ENCODE data around the gene SNX33.

The SNX33 gene

DNA sequence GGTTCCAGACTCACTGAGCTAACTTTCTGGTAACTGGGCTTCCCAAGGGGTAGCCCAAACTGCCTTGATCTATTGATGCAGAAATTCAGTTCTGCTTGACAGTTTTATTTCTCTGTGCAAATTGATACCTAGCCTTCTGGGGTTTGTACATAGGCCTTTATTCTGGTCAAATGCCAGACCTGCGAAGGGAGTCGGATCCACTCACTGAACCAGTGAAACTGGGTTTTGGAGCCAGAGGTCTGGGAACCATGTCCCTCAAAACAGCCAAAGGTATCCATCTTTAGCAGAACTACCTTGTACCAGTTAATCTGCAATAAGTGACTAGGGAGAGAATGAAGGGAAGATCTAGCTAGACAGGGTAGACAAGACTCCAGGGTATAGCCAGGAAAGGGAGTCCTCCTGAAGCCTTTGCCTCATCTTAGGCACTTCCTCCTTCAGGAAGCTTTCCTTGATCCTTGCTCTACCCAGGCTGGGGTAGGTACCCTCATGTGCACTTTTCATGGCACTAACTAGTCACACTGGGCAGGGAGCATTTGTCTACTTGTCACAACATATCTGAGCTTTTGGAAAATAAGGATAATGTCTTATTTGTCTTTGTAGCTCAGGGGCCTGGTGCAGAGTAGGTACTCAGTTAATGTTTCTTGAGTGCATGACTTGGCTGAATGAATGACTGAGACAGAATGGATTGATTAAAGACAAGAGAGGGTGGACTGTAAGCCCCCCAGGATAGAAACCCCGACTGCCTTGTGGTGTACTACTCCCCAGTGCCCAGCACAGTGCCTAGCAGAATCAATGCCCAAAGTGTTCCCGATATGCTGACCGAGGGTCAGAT, 1.4 kb upstream of the SNX33 start:
- H3K4me3 ChIP-seq (ENCODE audit: low read depth, low read length), result peak overlapping the region; percentile 67
- no peaks in the 10 kb centered on the region for H3K9me3 ChIP-seq (ENCODE audit: control insufficient read depth, insufficient read depth, low read length)
- peaks cover 26% of the 10 kb centered on the region for H3K4me1 ChIP-seq (ENCODE audit: control insufficient read depth, insufficient read depth, low read length)
- H3K36me3 ChIP-seq (ENCODE audit: control insufficient read depth, insufficient read depth, low read length), result peaks cover 18% of the 10 kb centered on the region
- H3K27me3 ChIP-seq (ENCODE audit: control insufficient read depth, insufficient read depth, low read length), result peaks cover 13% of the 10 kb centered on the region
- H3K9ac ChIP-seq (ENCODE audit: low read depth, low read length), result no peak overlapping the region
- no peak overlapping the region for H3K27ac ChIP-seq (ENCODE audit: low read depth, low read length)

DNA sequence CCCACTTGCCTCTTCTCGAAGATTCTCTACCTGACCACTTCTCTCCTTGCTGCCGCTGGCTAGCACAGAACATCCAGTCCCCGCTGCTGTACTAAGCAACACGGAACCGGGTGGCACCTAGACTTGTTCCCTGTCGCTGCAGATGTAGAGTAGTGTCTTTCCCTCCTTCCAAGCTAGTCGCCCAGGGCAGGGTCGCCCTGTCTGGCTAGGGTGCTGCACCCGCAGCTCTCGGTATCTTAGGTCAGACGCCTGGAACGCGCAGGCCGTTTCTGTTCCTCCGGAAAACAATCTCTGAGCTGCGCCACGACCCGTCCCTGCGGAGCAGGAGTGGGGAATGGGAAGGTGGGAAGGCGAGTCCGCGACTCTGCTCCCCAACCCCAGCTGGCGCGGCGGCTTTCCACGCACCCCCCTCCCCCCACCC, 758 bp upstream of the SNX33 start:
- Histone ChIP-seq H3K9ac (ENCODE audit: low read depth, low read length) (peak overlapping the region; percentile 76; the same call in 1 of the 2 replicates), H3K36me3 (ENCODE audit: control insufficient read depth, insufficient read depth, low read length) (peaks cover 18% of the 10 kb centered on the region), H3K4me1 (ENCODE audit: control insufficient read depth, insufficient read depth, low read length) (peaks cover 32% of the 10 kb centered on the region), H3K4me3 (ENCODE audit: low read depth, low read length) (peak overlapping the region; percentile 67), H3K9me3 (ENCODE audit: control insufficient read depth, insufficient read depth, low read length) (no peaks in the 10 kb centered on the region), H3K27ac (ENCODE audit: low read depth, low read length) (peak overlapping the region; percentile 99), H3K27me3 (ENCODE audit: control insufficient read depth, insufficient read depth, low read length) (peaks cover 13% of the 10 kb centered on the region)

DNA sequence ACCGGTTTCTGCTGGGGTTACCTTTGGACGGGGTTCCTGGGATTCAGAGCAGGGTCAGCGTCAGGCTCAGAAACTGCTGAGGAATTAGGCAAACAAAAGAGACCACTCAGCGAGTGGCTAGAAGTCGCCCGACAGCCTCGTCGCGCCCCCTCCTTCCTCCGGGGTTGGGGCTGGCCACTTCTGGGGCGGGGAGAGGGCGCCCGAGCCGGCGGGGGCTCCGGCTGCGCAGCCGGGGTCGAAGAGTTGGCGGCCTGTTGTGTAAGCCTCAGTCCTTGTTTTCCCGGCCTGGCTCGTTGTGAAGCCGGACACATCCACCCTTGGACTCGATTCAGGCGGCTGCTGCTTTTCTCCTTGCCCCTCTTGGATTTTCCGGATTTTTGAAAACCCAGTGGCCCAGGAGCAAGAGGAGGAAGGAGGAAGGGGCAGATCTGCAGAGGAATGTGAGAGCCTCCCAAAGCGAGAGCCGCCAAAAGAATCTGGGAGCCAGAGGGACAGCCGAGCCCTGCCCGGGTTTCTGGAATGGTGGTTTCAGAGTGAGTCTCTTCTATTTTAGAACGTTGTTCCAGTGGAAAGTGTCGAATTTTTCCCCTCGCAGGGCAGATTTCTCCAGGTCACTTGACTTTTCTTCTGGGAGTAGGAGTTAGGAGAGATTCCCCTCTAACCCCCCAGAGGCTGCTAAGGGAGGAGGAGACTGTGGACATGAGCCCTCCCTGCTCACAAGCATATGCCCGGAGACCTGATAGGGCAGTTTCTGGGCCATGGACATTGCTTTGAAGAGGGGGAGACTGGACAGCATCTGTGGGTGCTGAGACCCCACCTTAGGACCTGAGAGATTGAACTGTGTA, 666 bp downstream of the SNX33 start:
- Histone ChIP-seq H3K36me3 (ENCODE audit: control insufficient read depth, insufficient read depth, low read length) (peaks cover 18% of the 10 kb centered on the region), H3K27me3 (ENCODE audit: control insufficient read depth, insufficient read depth, low read length) (peaks cover 13% of the 10 kb centered on the region), H3K4me3 (ENCODE audit: low read depth, low read length) (peak overlapping the region; percentile 67), H3K4me1 (ENCODE audit: control insufficient read depth, insufficient read depth, low read length) (peaks cover 32% of the 10 kb centered on the region), H3K9me3 (ENCODE audit: control insufficient read depth, insufficient read depth, low read length) (no peaks in the 10 kb centered on the region), H3K27ac (ENCODE audit: low read depth, low read length) (peak overlapping the region; percentile 99), H3K9ac (ENCODE audit: low read depth, low read length) (peak overlapping the region; percentile 76)

DNA sequence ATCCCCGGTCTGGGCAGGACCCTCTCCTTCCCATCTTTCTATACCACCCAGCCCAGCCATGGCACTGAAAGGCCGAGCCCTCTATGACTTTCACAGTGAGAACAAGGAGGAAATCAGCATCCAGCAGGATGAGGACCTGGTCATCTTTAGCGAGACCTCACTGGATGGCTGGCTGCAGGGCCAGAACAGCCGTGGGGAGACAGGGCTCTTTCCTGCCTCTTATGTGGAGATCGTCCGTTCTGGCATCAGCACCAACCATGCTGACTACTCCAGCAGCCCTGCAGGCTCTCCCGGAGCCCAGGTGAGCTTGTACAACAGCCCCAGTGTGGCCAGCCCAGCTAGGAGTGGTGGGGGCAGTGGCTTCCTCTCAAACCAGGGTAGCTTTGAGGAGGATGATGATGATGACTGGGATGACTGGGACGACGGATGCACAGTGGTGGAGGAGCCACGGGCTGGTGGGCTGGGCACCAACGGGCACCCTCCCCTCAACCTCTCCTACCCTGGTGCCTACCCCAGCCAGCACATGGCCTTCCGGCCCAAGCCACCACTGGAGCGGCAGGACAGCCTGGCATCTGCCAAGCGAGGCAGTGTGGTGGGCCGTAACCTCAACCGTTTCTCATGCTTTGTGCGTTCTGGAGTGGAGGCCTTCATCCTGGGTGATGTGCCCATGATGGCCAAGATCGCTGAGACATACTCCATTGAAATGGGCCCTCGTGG, 1.5 kb downstream of the SNX33 start:
- Histone ChIP-seq H3K4me3 (ENCODE audit: low read depth, low read length) (peak overlapping the region; percentile 67), H3K36me3 (ENCODE audit: control insufficient read depth, insufficient read depth, low read length) (peaks cover 18% of the 10 kb centered on the region), H3K4me1 (ENCODE audit: control insufficient read depth, insufficient read depth, low read length) (peaks cover 32% of the 10 kb centered on the region), H3K27me3 (ENCODE audit: control insufficient read depth, insufficient read depth, low read length) (peaks cover 13% of the 10 kb centered on the region), H3K9ac (ENCODE audit: low read depth, low read length) (0 out of 2 replicates have a peak overlapping the region, but pooled peaks have one; percentile 9), H3K9me3 (ENCODE audit: control insufficient read depth, insufficient read depth, low read length) (no peaks in the 10 kb centered on the region), H3K27ac (ENCODE audit: low read depth, low read length) (no peak overlapping the region)

DNA sequence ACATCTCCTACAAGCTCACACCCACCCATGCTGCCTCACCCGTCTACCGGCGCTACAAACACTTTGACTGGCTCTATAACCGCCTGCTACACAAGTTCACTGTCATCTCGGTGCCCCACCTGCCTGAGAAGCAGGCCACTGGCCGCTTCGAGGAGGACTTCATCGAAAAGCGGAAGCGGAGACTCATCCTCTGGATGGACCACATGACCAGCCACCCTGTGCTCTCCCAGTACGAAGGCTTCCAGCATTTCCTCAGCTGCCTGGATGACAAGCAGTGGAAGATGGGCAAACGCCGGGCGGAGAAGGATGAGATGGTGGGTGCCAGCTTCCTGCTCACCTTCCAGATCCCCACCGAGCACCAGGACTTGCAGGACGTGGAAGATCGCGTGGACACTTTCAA, 2.1 kb downstream of the SNX33 start:
- H3K9ac ChIP-seq (ENCODE audit: low read depth, low read length), result no peak overlapping the region
- peaks cover 32% of the 10 kb centered on the region for H3K4me1 ChIP-seq (ENCODE audit: control insufficient read depth, insufficient read depth, low read length)
- H3K4me3 ChIP-seq (ENCODE audit: low read depth, low read length), result no peak overlapping the region

DNA sequence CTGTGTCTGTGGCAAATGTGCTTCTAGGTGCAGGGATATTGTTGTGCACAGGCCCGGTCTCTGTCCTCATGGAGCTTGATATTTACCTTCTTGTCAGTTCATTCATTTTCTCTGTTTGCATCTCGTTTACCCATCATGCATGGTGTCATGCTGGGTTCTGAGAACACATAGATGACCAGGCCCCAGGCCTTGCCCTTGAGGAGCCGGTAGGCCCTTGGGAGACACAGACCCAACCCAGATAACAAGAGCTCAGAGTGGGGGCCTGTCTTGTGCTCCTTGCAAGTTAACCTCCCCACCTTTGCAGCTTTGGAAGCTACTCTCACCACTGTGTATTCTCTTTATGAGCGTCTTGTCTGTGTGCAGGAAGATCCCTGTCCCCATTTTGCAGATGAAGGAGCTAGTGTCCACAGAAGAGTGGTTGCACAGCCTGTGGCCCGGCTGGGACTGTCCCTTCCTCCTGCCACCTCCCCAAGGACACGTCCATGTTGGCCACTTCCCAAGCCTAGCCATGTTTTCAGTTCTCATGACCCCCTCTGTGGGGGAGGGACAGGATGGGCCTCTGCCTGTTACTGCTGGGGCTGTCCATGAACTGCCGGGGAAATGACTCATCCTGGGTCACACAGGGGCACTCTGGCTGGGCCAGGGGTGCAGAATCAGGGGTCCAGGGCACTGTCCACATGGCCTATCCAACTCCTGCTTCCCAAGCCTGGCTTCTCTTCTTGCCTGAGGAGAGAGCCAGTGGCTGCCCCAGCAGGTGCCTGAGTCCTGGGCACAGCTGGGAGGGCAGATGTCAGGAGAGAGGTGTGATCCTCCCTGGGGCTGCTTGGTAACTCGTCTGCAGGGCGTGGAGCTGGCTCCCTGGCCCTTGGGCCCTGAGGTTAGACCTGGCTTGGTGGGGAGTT, 3.4 kb downstream of the SNX33 start:
- H3K4me1 ChIP-seq (ENCODE audit: control insufficient read depth, insufficient read depth, low read length), result peaks cover 32% of the 10 kb centered on the region
- peaks cover 9% of the 10 kb centered on the region for H3K27me3 ChIP-seq (ENCODE audit: control insufficient read depth, insufficient read depth, low read length)
- no peak overlapping the region for H3K4me3 ChIP-seq (ENCODE audit: low read depth, low read length)
- H3K9ac ChIP-seq (ENCODE audit: low read depth, low read length), result no peak overlapping the region
- H3K36me3 ChIP-seq (ENCODE audit: control insufficient read depth, insufficient read depth, low read length), result peaks cover 18% of the 10 kb centered on the region
- H3K9me3 ChIP-seq (ENCODE audit: control insufficient read depth, insufficient read depth, low read length), result no peaks in the 10 kb centered on the region
- H3K27ac ChIP-seq (ENCODE audit: low read depth, low read length), result no peak overlapping the region

More for the DNA sequence above, 2.1 kb downstream of the SNX33 start:
- Histone ChIP-seq H3K36me3 (ENCODE audit: control insufficient read depth, insufficient read depth, low read length) (peaks cover 18% of the 10 kb centered on the region), H3K27me3 (ENCODE audit: control insufficient read depth, insufficient read depth, low read length) (peaks cover 13% of the 10 kb centered on the region), H3K9me3 (ENCODE audit: control insufficient read depth, insufficient read depth, low read length) (no peaks in the 10 kb centered on the region), H3K27ac (ENCODE audit: low read depth, low read length) (no peak overlapping the region)

DNA sequence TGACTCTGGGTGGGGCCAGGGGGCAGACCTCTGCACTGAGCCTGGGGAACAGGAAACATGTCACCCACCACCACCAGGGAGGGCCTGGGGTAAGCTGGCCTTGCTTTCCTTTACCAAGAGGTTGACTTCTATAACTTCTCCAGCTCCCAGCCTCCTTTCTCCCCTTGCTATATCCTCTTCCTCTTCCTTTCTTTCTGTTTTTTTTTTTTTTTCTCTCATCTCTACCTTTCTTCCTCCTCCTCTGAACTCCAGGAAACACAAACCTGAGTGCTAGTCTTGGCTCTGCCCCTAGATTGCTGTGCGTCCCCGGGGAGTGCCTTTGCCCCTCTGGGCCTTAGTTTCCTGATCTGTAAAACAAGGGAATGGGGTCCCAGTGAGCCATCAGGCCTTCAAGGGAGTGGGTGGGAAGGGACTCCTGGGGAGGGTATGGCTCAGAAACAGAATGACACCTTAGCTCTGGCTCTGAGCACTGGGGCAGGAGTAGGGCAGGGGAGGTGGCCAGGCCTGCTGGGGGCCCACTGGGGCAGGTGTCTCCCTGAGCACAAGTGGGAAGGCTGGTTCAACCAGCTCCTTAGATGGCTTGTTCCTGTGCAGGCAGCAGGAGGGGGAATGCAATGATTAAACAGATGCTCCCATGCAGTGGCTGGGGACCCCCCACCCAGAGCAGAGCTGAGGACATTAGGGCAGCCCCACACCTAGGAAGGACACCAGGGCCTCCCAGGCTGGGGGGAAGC, 4.3 kb downstream of the SNX33 start:
- H3K9me3 ChIP-seq (ENCODE audit: control insufficient read depth, insufficient read depth, low read length), result no peaks in the 10 kb centered on the region
- H3K9ac ChIP-seq (ENCODE audit: low read depth, low read length), result no peak overlapping the region
- H3K27me3 ChIP-seq (ENCODE audit: control insufficient read depth, insufficient read depth, low read length), result peaks cover under 1% of the 10 kb centered on the region
- H3K36me3 ChIP-seq (ENCODE audit: control insufficient read depth, insufficient read depth, low read length), result peaks cover 18% of the 10 kb centered on the region
- H3K27ac ChIP-seq (ENCODE audit: low read depth, low read length), result no peak overlapping the region
- no peak overlapping the region for H3K4me3 ChIP-seq (ENCODE audit: low read depth, low read length)
- H3K4me1 ChIP-seq (ENCODE audit: control insufficient read depth, insufficient read depth, low read length), result peaks cover 28% of the 10 kb centered on the region

DNA sequence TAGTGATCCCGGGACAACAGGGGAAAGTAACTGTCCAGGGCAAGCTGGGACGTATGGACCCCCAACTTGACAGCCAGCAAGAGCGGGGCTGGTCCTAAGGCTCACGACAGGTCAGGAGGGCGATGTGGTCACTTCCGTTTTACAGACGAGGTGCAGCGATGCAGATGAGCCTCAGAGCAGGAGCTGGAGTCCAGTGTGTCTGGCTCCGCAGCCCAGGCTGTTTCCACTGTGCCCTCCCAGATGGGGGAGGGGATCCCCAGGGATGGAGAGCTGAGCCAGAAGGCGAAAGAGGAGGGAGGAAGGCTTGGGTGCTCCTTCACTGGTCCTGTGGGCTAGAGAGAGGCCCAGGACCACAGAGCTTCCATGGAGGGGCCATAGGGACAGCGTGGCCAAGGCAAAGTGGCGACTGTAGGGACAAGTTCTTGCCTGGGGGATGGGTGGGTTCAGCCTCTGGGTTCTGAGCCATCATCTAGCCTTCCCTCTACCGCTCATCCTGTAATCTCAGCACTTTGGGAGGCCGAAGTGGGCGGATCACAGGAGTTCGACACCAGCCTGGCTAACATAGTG, 5.7 kb downstream of the SNX33 start:
- no peaks in the 10 kb centered on the region for H3K9me3 ChIP-seq (ENCODE audit: control insufficient read depth, insufficient read depth, low read length)
- H3K27me3 ChIP-seq (ENCODE audit: control insufficient read depth, insufficient read depth, low read length), result no peaks in the 10 kb centered on the region
- peaks cover 25% of the 10 kb centered on the region for H3K36me3 ChIP-seq (ENCODE audit: control insufficient read depth, insufficient read depth, low read length)
- H3K4me1 ChIP-seq (ENCODE audit: control insufficient read depth, insufficient read depth, low read length), result peaks cover 28% of the 10 kb centered on the region
- no peak overlapping the region for H3K27ac ChIP-seq (ENCODE audit: low read depth, low read length)
- no peak overlapping the region for H3K4me3 ChIP-seq (ENCODE audit: low read depth, low read length)
- H3K9ac ChIP-seq (ENCODE audit: low read depth, low read length), result no peak overlapping the region

DNA sequence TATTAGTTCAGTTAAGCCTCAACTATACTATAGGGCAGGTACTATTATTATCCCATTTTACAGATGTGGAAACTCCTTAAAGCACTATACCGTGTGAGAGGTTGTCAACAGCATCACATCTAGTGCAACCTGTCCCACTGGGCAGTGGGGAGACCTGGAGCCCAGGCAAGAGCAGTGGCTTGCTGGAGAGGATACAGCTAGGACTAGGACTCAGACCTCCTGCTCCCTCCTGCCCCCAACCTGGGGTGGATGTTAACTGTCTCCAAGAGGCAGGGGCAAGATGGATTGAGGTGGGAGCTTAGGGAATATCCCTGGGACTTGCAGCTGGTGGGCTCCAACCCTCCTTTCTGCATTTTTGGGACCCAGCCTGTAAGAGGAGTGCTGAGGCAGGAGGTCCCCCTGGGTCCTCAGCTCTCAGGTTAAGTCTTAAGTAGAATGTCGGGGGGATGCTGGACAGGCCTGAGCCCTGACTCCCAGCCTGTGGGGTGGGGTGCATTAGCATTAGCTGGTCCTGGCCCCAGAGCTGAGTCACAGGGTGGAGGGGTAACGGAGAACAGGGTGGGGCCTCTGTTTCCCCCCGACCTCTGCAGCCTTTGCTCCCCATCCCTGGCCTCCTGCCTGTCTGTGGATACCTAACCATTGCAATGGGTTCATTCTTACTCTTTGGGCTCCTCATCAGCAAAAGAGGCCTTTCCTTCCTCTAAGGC, 6.6 kb downstream of the SNX33 start:
- H3K27ac ChIP-seq (ENCODE audit: low read depth, low read length), result no peak overlapping the region
- peaks cover 20% of the 10 kb centered on the region for H3K4me1 ChIP-seq (ENCODE audit: control insufficient read depth, insufficient read depth, low read length)
- H3K4me3 ChIP-seq (ENCODE audit: low read depth, low read length), result no peak overlapping the region
- H3K9me3 ChIP-seq (ENCODE audit: control insufficient read depth, insufficient read depth, low read length), result no peaks in the 10 kb centered on the region
- no peaks in the 10 kb centered on the region for H3K27me3 ChIP-seq (ENCODE audit: control insufficient read depth, insufficient read depth, low read length)
- peaks cover 25% of the 10 kb centered on the region for H3K36me3 ChIP-seq (ENCODE audit: control insufficient read depth, insufficient read depth, low read length)
- H3K9ac ChIP-seq (ENCODE audit: low read depth, low read length), result no peak overlapping the region

All from HUES48 (cell line).